Erythroblast (primary cell): ENCODE data around the gene DNER.

Experiments used
- DNase-seq, 2 experiments: peaks; one replicate each; lab custom pipeline; 2025; lab: John Stamatoyannopoulos, UW
- GATA1 ChIP-seq: IDR thresholded peaks from 2 replicates; pipeline ENCODE4 v1.6.1; 2011; ENCODE audit warnings: low read depth, mild to moderate bottlenecking, control low read depth, low read length, moderate library complexity
- POLR2A ChIP-seq: IDR thresholded peaks from 2 replicates; pipeline ENCODE4 v1.6.1; 2011; ENCODE audit warnings: mild to moderate bottlenecking, low read length

The DNER gene

GRCh38 chr2:229572507-229573271 lies 141.7 kb downstream of the DNER start:
- TF ChIP-seq GATA1: no peak
- TF ChIP-seq POLR2A: no peak
- no peak for DNase-seq

- TF ChIP-seq GATA1 (no peak), POLR2A (no peak)
- no peak for DNase-seq
These were observed 143.1 kb downstream of the DNER start for GRCh38 chr2:229571243-229571642.

- no peak for TF ChIP-seq POLR2A
- TF ChIP-seq GATA1: no peak
- DNase-seq: no peak
These were observed 148.0 kb downstream of the DNER start for GRCh38 chr2:229566370-229566769.

- TF ChIP-seq POLR2A (no peak), GATA1 (no peak)
- DNase-seq: no peak
These were observed 150.0 kb downstream of the DNER start for GRCh38 chr2:229564300-229564907.

DNA sequence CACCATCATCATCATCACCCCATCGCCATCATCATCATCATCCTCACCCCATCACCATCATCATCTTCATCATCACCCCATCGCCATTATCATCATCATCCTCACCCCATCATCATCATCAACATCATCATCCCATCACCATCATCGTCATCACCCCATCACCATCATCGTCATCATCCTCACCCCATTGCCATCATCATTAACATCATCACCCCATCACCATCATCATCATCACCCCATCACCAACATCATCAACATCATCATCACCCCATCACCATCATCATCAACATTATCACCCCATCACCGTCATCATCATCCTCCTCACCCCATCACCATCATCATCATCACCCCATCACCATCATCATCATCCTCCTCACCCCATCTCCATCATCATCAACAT lies 151.0 kb downstream of the DNER start:
- no peak for DNase-seq
- TF ChIP-seq GATA1 (no peak), POLR2A (no peak)

- no peak for TF ChIP-seq GATA1
- TF ChIP-seq POLR2A: no peak
- DNase-seq: no peak
These were observed 151.8 kb downstream of the DNER start for GRCh38 chr2:229562472-229563127.

GRCh38 chr2:229559986-229560385 lies 154.4 kb downstream of the DNER start:
- TF ChIP-seq GATA1 (no peak), POLR2A (no peak)
- DNase-seq: no peak

DNA sequence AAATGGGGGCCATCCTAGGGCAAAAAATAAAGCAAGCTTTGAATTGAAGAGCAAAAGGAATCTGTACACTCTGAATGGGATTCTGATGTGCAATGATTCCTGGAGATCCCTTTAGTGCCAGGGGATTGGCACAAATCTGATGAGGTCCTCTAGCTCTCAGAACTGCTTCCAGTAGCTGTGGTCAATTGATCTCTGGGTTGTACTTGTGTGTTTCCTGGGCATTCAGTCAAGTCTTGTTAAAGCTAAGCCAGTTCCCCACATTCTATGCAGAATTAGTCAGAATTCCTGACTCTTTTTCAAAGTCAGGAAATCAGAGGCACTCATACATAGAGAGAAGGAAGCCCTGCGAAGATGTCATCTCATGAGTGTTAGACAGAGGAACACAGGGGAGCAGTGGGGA lies 161.3 kb downstream of the DNER start:
- no peak for DNase-seq
- TF ChIP-seq POLR2A: no peak
- TF ChIP-seq GATA1: no peak

DNA sequence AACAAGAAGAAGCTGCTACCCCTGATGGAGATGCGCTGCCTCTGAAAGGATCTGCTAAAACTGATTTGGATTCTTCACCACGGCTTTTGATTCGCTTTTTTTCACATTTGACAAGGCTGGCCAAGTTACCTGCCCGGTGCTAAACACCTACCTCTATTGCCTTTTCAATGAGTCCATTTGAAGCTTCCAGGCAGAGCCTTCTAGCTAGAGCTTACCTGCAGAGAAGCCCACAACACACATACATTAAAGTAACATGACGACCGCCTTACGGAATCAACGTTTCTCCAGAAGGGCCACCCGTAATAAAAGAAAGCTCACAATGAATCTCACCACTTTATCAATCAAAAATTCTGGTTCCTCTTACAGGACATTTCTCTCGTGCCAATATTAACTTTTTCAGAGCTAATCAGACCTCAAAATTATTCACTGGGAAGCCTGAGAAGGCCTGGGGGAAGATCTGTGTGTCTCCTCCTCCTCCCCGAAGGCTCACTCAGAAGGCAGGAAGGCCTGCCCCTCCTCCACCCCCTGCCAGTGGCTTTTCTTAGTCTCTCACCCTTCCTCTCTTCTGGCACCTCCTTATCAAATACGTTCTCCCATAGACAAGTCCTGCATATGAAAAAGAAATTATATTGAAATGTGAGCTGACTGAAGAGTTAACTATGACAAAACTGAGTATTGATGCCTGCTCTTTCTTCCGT lies 171.0 kb downstream of the DNER start:
- TF ChIP-seq POLR2A: no peak
- no peak for TF ChIP-seq GATA1
- no peak for DNase-seq

- no peak for TF ChIP-seq POLR2A
- no peak for TF ChIP-seq GATA1
These were observed 174.7 kb downstream of the DNER start for GRCh38 chr2:229539628-229540027.

DNA sequence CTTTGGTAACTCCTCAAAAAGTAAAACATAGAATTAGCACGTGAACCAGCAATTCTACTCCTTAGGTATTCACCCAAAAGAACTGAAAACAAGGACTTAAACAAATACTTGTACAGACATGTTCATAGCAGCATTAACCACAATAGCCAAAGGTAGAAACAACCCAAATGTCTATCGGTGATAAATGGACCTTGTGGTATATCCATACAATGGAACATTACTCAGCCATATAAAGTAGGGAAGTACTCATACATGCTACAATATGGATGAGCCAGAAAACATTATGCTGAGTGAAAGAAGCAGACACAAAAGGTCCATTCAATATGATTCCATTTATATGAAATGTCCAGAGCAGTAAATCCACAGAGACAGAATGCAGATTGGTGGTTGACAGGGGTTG lies 182.8 kb downstream of the DNER start:
- DNase-seq: no peak

More at GRCh38 chr2:229539628-229540027, 174.7 kb downstream of the DNER start:
- no peak for DNase-seq

GRCh38 chr2:229530434-229530833 lies 183.9 kb downstream of the DNER start:
- DNase-seq: no peak
- no peak for TF ChIP-seq POLR2A
- no peak for TF ChIP-seq GATA1

More for the DNA sequence above, 182.8 kb downstream of the DNER start:
- TF ChIP-seq GATA1 (no peak), POLR2A (no peak)

- no peak for DNase-seq
- no peak for TF ChIP-seq POLR2A
- no peak for TF ChIP-seq GATA1
These were observed 185.5 kb downstream of the DNER start for GRCh38 chr2:229528846-229529245.
